Retinal pigment epithelial cell (primary cell): ENCODE data around the gene COL27A1.

ENCODE experiments used
- DNase-seq: peaks from one replicate; pipeline ENCODE4 v3.0.0-alpha.2; 2010; ENCODE audit warnings: low read depth
- H3K4me3 ChIP-seq: 2 replicates; pipeline ENCODE4 v1.5.1; 2011; ENCODE audit warnings: mild to moderate bottlenecking, low read length, control low read depth, moderate library complexity
- CTCF ChIP-seq: conservative IDR thresholded peaks from 2 replicates; pipeline ENCODE4 v1.5.1; 2011; ENCODE audit warnings: low read depth, low read length, control low read depth, inconsistent platforms

The COL27A1 gene

GRCh38 chr9:114170771-114171461, 15.6 kb downstream of the COL27A1 start:
- no peak overlapping the region for H3K4me3 ChIP-seq
- no peak for TF ChIP-seq CTCF
- DNase-seq, result no peak

GRCh38 chr9:114171500-114171899, 16.2 kb downstream of the COL27A1 start:
- no peak for DNase-seq
- no peak for TF ChIP-seq CTCF
- H3K4me3 ChIP-seq, result no peak overlapping the region

GRCh38 chr9:114172981-114173833, 17.9 kb downstream of the COL27A1 start:
- DNase-seq, result no peak
- no peak for TF ChIP-seq CTCF
- no peak overlapping the region for H3K4me3 ChIP-seq

- no peak for DNase-seq
- H3K4me3 ChIP-seq, result no peak overlapping the region
- no peak for TF ChIP-seq CTCF
These were observed 19.2 kb downstream of the COL27A1 start for GRCh38 chr9:114174557-114174875.

- no peak for TF ChIP-seq CTCF
- H3K4me3 ChIP-seq, result no peak overlapping the region
- DNase-seq, result no peak
These were observed 19.8 kb downstream of the COL27A1 start for GRCh38 chr9:114174876-114175771.

- DNase-seq, result no peak
- H3K4me3 ChIP-seq, result no peak overlapping the region
- TF ChIP-seq CTCF, result no peak
These were observed 21.4 kb downstream of the COL27A1 start for GRCh38 chr9:114176624-114177291.
